Neural cell (in vitro differentiated cells): ENCODE results near the gene AMIGO1.

Source experiments
- EP300 ChIP-seq: fragments of 450-650 bp; conservative IDR thresholded peaks from 2 replicates; pipeline ENCODE4 v1.6.1; 2014; ENCODE audit warnings: antibody characterized with exemption, mild to moderate bottlenecking, moderate library complexity; ENCODE audit not compliant: poor library complexity, severe bottlenecking
- EZH2 ChIP-seq: fragments of 200-600, 300-800 bp; shearing (Covaris generic), sonication (generic); IDR thresholded peaks from 2 replicates; pipeline ENCODE4 v1.6.1; 2014; ENCODE audit warnings: antibody characterized with exemption, low read length, borderline replicate concordance, mild to moderate bottlenecking; ENCODE audit not compliant: insufficient read depth, poor library complexity, severe bottlenecking
- POLR2AphosphoS5 ChIP-seq: IDR thresholded peaks from 2 replicates; pipeline ENCODE4 v1.6.1; 2012
- RAD21 ChIP-seq: fragments of 450-650 bp; conservative IDR thresholded peaks from 2 replicates; pipeline ENCODE4 v1.6.1; 2014; ENCODE audit warnings: antibody characterized with exemption, mild to moderate bottlenecking, moderate library complexity
- SMC3 ChIP-seq: fragments of 450-650 bp; conservative IDR thresholded peaks from 2 replicates; pipeline ENCODE4 v1.6.1; 2014; ENCODE audit warnings: antibody characterized with exemption, mild to moderate bottlenecking, moderate library complexity; ENCODE audit not compliant: poor library complexity
- TAF1 ChIP-seq: IDR thresholded peaks from 2 replicates; pipeline ENCODE4 v1.6.1; 2012; ENCODE audit warnings: low read depth
- TF ChIP-seq, protein P1 (sequence below): fragments of 450-650 bp; IDR thresholded peaks from 2 replicates; pipeline ENCODE4 v1.5.1; 2014; ENCODE audit warnings: antibody characterized with exemption, mild to moderate bottlenecking, moderate library complexity; ENCODE audit not compliant: poor library complexity, severe bottlenecking
- TF ChIP-seq, protein P2 (sequence below): IDR thresholded peaks from 2 replicates; pipeline ENCODE4 v1.6.1; 2012; ENCODE audit warnings: borderline replicate concordance

- TF ChIP-seq SMC3, result no peak
- TF ChIP-seq, protein P1, sequence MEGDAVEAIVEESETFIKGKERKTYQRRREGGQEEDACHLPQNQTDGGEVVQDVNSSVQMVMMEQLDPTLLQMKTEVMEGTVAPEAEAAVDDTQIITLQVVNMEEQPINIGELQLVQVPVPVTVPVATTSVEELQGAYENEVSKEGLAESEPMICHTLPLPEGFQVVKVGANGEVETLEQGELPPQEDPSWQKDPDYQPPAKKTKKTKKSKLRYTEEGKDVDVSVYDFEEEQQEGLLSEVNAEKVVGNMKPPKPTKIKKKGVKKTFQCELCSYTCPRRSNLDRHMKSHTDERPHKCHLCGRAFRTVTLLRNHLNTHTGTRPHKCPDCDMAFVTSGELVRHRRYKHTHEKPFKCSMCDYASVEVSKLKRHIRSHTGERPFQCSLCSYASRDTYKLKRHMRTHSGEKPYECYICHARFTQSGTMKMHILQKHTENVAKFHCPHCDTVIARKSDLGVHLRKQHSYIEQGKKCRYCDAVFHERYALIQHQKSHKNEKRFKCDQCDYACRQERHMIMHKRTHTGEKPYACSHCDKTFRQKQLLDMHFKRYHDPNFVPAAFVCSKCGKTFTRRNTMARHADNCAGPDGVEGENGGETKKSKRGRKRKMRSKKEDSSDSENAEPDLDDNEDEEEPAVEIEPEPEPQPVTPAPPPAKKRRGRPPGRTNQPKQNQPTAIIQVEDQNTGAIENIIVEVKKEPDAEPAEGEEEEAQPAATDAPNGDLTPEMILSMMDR, result no peak
- TF ChIP-seq TAF1, result no peak
- TF ChIP-seq, protein P2, sequence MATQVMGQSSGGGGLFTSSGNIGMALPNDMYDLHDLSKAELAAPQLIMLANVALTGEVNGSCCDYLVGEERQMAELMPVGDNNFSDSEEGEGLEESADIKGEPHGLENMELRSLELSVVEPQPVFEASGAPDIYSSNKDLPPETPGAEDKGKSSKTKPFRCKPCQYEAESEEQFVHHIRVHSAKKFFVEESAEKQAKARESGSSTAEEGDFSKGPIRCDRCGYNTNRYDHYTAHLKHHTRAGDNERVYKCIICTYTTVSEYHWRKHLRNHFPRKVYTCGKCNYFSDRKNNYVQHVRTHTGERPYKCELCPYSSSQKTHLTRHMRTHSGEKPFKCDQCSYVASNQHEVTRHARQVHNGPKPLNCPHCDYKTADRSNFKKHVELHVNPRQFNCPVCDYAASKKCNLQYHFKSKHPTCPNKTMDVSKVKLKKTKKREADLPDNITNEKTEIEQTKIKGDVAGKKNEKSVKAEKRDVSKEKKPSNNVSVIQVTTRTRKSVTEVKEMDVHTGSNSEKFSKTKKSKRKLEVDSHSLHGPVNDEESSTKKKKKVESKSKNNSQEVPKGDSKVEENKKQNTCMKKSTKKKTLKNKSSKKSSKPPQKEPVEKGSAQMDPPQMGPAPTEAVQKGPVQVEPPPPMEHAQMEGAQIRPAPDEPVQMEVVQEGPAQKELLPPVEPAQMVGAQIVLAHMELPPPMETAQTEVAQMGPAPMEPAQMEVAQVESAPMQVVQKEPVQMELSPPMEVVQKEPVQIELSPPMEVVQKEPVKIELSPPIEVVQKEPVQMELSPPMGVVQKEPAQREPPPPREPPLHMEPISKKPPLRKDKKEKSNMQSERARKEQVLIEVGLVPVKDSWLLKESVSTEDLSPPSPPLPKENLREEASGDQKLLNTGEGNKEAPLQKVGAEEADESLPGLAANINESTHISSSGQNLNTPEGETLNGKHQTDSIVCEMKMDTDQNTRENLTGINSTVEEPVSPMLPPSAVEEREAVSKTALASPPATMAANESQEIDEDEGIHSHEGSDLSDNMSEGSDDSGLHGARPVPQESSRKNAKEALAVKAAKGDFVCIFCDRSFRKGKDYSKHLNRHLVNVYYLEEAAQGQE, result no peak
- TF ChIP-seq POLR2AphosphoS5, result no peak
- no peak for TF ChIP-seq EP300
- TF ChIP-seq EZH2, result no peak
- no peak for TF ChIP-seq RAD21
Observed at GRCh38 chr1:109556563-109556962, 47.0 kb upstream of the AMIGO1 start.
